Breast epithelium (tissue), 3 donors: Measurements from ENCODE around the gene IGF1R.

Source experiments
- POLR2A ChIP-seq: fragments of 450-650 bp; IDR thresholded peaks from one replicate; pipeline ENCODE4 v1.6.1; 2016; ENCODE audit warnings: antibody characterized with exemption, mild to moderate bottlenecking, moderate library complexity
- TF ChIP-seq, protein P1 (sequence below), 3 donors: fragments of 450-650 bp; IDR thresholded peaks; one replicate each; pipeline ENCODE4 v1.5.1; 2016 to 2017; ENCODE audit warnings: antibody characterized with exemption in 3 of 3, mild to moderate bottlenecking in 3 of 3, moderate library complexity in 3 of 3

DNA sequence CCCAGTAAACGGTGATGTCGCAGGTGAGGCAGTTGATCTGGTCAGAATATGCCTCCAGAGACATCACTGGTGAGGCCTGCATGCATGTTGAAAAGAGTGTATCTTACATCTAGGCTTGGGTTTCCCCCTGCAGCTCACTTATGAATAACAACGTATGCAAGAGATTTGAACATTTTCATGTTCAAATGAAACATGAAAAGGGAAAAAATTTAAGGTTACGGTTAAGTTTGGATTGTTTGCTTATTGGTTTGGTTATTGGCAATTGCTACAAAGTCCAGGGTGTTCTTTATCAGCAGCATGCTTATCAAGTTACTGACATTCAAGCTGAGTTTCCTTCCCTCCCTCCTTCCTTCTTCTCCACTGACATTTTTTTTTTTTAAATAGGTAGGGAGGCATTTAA lies 123.2 kb downstream of the IGF1R start:
- TF ChIP-seq, protein P1, sequence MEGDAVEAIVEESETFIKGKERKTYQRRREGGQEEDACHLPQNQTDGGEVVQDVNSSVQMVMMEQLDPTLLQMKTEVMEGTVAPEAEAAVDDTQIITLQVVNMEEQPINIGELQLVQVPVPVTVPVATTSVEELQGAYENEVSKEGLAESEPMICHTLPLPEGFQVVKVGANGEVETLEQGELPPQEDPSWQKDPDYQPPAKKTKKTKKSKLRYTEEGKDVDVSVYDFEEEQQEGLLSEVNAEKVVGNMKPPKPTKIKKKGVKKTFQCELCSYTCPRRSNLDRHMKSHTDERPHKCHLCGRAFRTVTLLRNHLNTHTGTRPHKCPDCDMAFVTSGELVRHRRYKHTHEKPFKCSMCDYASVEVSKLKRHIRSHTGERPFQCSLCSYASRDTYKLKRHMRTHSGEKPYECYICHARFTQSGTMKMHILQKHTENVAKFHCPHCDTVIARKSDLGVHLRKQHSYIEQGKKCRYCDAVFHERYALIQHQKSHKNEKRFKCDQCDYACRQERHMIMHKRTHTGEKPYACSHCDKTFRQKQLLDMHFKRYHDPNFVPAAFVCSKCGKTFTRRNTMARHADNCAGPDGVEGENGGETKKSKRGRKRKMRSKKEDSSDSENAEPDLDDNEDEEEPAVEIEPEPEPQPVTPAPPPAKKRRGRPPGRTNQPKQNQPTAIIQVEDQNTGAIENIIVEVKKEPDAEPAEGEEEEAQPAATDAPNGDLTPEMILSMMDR (IDR thresholded peaks at IDR 0.05), result no peak
- no peak for TF ChIP-seq POLR2A
